OCI-LY1 (cell line): Measurements from ENCODE around the gene STK4.

Source experiments
- H2AFZ ChIP-seq: fragments of 200-600 bp; sonication (generic), shearing (Covaris generic); 2 replicates; pipeline ENCODE4 v1.6.0; 2014; ENCODE audit warnings: antibody characterized with exemption, mild to moderate bottlenecking, low read length
- H3F3A ChIP-seq: fragments of 200-600 bp; sonication (generic), shearing (Covaris generic); 2 replicates; pipeline ENCODE4 v1.6.0; 2014; ENCODE audit warnings: mild to moderate bottlenecking, antibody characterized with exemption, low read length, moderate library complexity; ENCODE audit not compliant: insufficient read depth
- H3K27ac ChIP-seq: fragments of 200-600 bp; sonication (generic); 2 replicates; pipeline ENCODE4 v1.5.1; 2014; ENCODE audit warnings: low read length, mixed run types, mild to moderate bottlenecking, low read depth; ENCODE audit not compliant: poor library complexity, severe bottlenecking
- H3K27me3 ChIP-seq: fragments of 200-600 bp; sonication (generic); 2 replicates; pipeline ENCODE4 v1.6.0; 2014; ENCODE audit warnings: antibody characterized with exemption, mild to moderate bottlenecking, low read length, moderate library complexity; ENCODE audit not compliant: insufficient read depth
- H3K36me3 ChIP-seq: fragments of 200-600 bp; sonication (generic); 2 replicates; pipeline ENCODE4 v1.6.1; 2014; ENCODE audit warnings: mild to moderate bottlenecking, antibody characterized with exemption, low read length, moderate library complexity, mixed read lengths; ENCODE audit not compliant: insufficient read depth
- H3K4me1 ChIP-seq: fragments of 200-600 bp; sonication (generic); 2 replicates; pipeline ENCODE4 v1.5.1; 2014; ENCODE audit warnings: mild to moderate bottlenecking, low read length, moderate library complexity; ENCODE audit not compliant: insufficient read depth, severe bottlenecking
- H3K4me2 ChIP-seq: fragments of 200-600 bp; sonication (generic), shearing (Covaris generic); 2 replicates; pipeline ENCODE4 v1.6.1; 2014; ENCODE audit warnings: low read length
- H3K4me3 ChIP-seq: fragments of 200-600 bp; sonication (generic); 2 replicates; pipeline ENCODE4 v1.5.1; 2014; ENCODE audit warnings: low read length, low read depth, mild to moderate bottlenecking, mixed read lengths; ENCODE audit not compliant: poor library complexity, severe bottlenecking
- H3K79me2 ChIP-seq: fragments of 200-600 bp; shearing (Covaris generic); 2 replicates; pipeline ENCODE4 v1.6.1; 2016; ENCODE audit warnings: mixed run types, low read length, mixed read lengths; ENCODE audit not compliant: insufficient read depth
- H3K9ac ChIP-seq: fragments of 200-600 bp; sonication (generic), shearing (Covaris generic); 2 replicates; pipeline ENCODE4 v1.6.1; 2014; ENCODE audit warnings: mild to moderate bottlenecking, low read length, mixed read lengths
- H3K9me2 ChIP-seq: fragments of 200-600 bp; sonication (generic), shearing (Covaris generic); 2 replicates; pipeline ENCODE4 v1.6.1; 2014; ENCODE audit warnings: low read depth, mild to moderate bottlenecking, low read length, mixed read lengths
- H3K9me3 ChIP-seq: fragments of 200-600 bp; shearing (Covaris generic); 2 replicates; pipeline ENCODE4 v1.6.1; 2014; ENCODE audit warnings: low read length, mixed read lengths
- H4K20me1 ChIP-seq: fragments of 200-600 bp; sonication (generic), shearing (Covaris generic); 2 replicates; pipeline ENCODE4 v1.6.0; 2016; ENCODE audit warnings: mild to moderate bottlenecking, low read length; ENCODE audit not compliant: insufficient read depth
- CTCF ChIP-seq: fragments of 200-600 bp; sonication (generic), shearing (Covaris generic); IDR thresholded peaks from 2 replicates; pipeline ENCODE4 v1.5.1; 2017; ENCODE audit warnings: mild to moderate bottlenecking, antibody characterized with exemption, low read length, moderate library complexity, mixed read lengths
- EZH2 ChIP-seq: fragments of 200-600 bp; sonication (generic), shearing (Covaris generic); IDR thresholded peaks from 2 replicates; pipeline ENCODE4 v1.8.0; 2017; ENCODE audit warnings: borderline replicate concordance, mixed run types, mild to moderate bottlenecking, antibody characterized with exemption, low read length, moderate library complexity, mixed read lengths

The STK4 gene

GRCh38 chr20:44948107-44948506 is 18.2 kb upstream of the STK4 start:
- no peaks in the 10 kb centered on the region for H3F3A ChIP-seq
- H3K4me1 ChIP-seq, result no peaks in the 10 kb centered on the region
- no peaks in the 10 kb centered on the region for H3K79me2 ChIP-seq
- no peaks in the 10 kb centered on the region for H3K27me3 ChIP-seq
- no peak overlapping the region for H3K4me2 ChIP-seq
- TF ChIP-seq EZH2, result no peak
- no peak for TF ChIP-seq CTCF
- no peak overlapping the region for H3K27ac ChIP-seq
- H3K9me3 ChIP-seq, result no peaks in the 10 kb centered on the region
- H3K9ac ChIP-seq, result no peak overlapping the region
- H3K4me3 ChIP-seq, result no peak overlapping the region
- H3K36me3 ChIP-seq, result peaks cover 100% of the 10 kb centered on the region
- no peak overlapping the region for H2AFZ ChIP-seq
- H3K9me2 ChIP-seq, result no peaks in the 10 kb centered on the region
- no peaks in the 10 kb centered on the region for H4K20me1 ChIP-seq

GRCh38 chr20:44948513-44948912 is 17.8 kb upstream of the STK4 start:
- H3K9me3 ChIP-seq, result no peaks in the 10 kb centered on the region
- H3K27ac ChIP-seq, result no peak overlapping the region
- H3K4me1 ChIP-seq, result no peaks in the 10 kb centered on the region
- H2AFZ ChIP-seq, result no peak overlapping the region
- no peaks in the 10 kb centered on the region for H3F3A ChIP-seq
- H3K27me3 ChIP-seq, result no peaks in the 10 kb centered on the region
- no peak overlapping the region for H3K9ac ChIP-seq
- H3K79me2 ChIP-seq, result no peaks in the 10 kb centered on the region
- H3K36me3 ChIP-seq, result peaks cover 100% of the 10 kb centered on the region
- H3K4me2 ChIP-seq, result no peak overlapping the region
- no peaks in the 10 kb centered on the region for H3K9me2 ChIP-seq
- H3K4me3 ChIP-seq, result no peak overlapping the region
- H4K20me1 ChIP-seq, result no peaks in the 10 kb centered on the region
- no peak for TF ChIP-seq EZH2

GRCh38 chr20:44950368-44950767 is 15.9 kb upstream of the STK4 start:
- no peak overlapping the region for H3K4me3 ChIP-seq
- no peaks in the 10 kb centered on the region for H4K20me1 ChIP-seq
- H3K79me2 ChIP-seq, result no peaks in the 10 kb centered on the region
- no peaks in the 10 kb centered on the region for H3K27me3 ChIP-seq
- H3K36me3 ChIP-seq, result peaks cover 100% of the 10 kb centered on the region
- H2AFZ ChIP-seq, result no peak overlapping the region
- H3K9me3 ChIP-seq, result no peaks in the 10 kb centered on the region
- no peak overlapping the region for H3K9ac ChIP-seq
- H3K9me2 ChIP-seq, result no peaks in the 10 kb centered on the region
- H3K4me2 ChIP-seq, result no peak overlapping the region
- no peak overlapping the region for H3K27ac ChIP-seq
- H3K4me1 ChIP-seq, result peaks cover 3% of the 10 kb centered on the region
- TF ChIP-seq CTCF (no peak), EZH2 (no peak)
- no peaks in the 10 kb centered on the region for H3F3A ChIP-seq

GRCh38 chr20:44952731-44953130 is 13.6 kb upstream of the STK4 start:
- Histone ChIP-seq H3K27ac (no peak overlapping the region), H3K4me3 (no peak overlapping the region), H3F3A (no peaks in the 10 kb centered on the region), H3K9me2 (no peaks in the 10 kb centered on the region), H4K20me1 (no peaks in the 10 kb centered on the region), H3K4me1 (peaks cover 9% of the 10 kb centered on the region), H3K36me3 (peaks cover 95% of the 10 kb centered on the region), H3K79me2 (peaks cover 5% of the 10 kb centered on the region), H2AFZ (no peak overlapping the region), H3K27me3 (no peaks in the 10 kb centered on the region), H3K9ac (no peak overlapping the region), H3K9me3 (no peaks in the 10 kb centered on the region), H3K4me2 (no peak overlapping the region)
- TF ChIP-seq EZH2 (no peak), CTCF (no peak)
